Suppressor macrophage treated with lipopolysaccharide for 4 hours (primary cell): ENCODE measurements around the gene NCKAP5.

Experiments
- DNase-seq: peaks from one replicate; pipeline ENCODE4 v3.0.0-alpha.2; 2020

NCKAP5 gene

GRCh38 chr2:133456971-133457370 is 111.3 kb downstream of the NCKAP5 start:
- DNase-seq: no peak

DNA sequence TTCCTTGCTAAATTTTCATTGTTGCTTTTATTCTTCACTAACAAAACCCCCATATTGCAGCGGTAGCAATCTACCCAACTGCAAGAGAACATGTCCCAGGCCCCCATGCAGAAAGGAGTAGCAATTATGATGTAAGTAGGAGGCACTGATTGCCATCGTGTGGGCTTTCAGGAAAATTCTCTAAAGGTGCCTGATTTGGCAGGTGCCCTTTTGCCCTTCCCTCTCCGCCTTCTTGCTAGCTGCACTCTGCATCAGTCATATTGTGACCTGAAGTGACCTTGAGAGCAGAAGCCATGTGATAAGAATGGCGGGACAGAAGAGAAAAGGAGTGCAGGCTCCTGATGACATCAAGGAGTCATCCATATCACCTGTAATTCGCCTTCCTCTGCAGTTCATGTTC is 112.1 kb downstream of the NCKAP5 start:
- no peak for DNase-seq

GRCh38 chr2:133453032-133453431 is 115.2 kb downstream of the NCKAP5 start:
- no peak for DNase-seq

DNA sequence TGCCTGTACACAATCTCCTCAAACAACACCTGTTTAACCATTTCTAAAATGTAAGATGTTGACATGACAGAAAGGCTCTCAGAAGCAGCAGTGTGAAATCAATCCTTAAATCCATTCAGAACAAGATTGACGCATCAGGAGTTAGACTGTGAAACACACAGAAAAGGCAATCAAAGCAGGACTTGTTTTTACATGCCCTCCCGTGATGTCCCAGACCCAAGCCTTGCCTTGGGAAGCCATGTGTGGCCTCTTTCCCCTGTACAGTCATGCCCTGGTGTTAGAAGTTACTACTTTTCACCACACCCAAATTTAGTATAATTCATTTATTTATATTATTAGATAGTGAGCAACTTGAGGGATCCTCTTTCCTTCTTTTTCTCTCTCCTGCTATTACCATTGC is 115.7 kb downstream of the NCKAP5 start:
- no peak for DNase-seq

- no peak for DNase-seq
Measured at GRCh38 chr2:133452146-133452545, 116.1 kb downstream of the NCKAP5 start.

DNA sequence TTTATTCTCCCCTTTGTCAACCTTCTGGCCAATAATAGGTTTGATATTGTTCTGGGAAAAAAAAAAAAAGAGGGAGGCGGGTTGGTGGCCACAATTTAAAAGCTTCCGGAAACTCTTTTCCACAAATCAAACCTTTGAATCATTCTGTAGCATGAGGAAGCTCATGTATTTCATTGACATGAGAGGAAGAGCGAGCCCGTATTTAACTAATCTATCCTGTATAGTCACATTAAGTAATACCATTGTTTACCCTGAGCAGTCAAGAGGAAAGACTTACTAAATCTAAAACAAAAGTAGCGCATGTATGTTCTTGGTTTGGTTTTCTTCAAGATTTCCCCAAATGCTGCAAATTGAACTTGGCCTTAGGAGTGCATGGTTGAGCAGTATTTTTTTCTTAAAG is 120.1 kb downstream of the NCKAP5 start:
- DNase-seq: no peak

DNA sequence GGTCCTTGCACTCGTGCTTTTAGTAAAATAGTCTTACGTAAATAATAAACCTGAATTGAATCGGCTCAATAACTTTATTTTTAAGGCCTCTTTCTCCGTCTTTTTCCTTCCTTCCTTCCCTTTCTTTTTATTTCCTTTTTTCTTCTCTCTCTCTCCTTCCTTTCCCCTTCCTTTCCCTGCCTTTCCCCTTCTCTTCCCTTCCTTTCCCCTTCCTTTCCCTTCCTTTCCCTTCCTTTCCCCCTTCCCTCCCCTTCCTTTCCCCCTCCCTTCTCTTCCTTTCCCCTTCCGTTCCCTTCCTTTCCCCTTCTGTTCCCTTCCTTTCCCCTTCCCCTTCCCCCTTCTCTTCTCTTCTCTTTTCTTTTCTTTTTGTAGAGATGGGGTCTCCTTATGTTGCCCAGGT is 121.0 kb downstream of the NCKAP5 start:
- DNase-seq: no peak

DNA sequence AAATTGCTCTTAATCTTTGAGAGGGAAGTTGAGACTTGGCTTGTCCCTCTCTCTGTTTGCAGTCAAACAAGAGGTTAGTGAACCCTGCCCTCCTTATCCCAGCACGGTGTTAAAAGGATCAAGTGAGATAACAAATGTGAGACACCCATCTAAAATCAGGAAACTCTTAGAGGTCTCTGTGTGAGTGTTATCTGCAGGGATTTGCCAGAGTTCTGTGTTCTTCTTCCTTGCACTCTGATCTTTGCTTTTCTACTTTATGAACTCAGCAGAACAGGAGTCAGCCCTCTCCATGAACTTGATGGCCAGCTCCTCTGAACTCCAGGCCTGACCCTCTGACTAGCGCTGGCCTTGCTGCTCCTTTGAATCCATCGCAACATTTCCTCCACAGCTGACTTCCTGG is 123.8 kb downstream of the NCKAP5 start:
- DNase-seq: no peak

GRCh38 chr2:133442393-133442792 is 125.9 kb downstream of the NCKAP5 start:
- DNase-seq: no peak

DNA sequence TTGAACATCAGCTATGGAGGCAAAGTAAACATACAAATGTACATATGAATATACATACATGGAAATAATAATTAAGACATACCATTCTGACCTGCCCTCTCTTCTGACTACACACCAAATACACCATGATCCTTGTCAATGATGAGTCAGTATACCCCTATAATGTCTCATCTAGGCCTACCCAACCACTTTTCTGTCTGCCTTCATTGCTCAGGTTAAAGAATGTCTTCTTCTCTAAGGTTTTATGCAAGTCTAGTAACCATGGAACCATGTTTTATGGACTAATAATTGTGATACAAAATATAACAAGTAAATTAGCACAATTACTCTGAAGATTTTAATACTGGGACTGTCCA is 128.7 kb downstream of the NCKAP5 start:
- no peak for DNase-seq

- DNase-seq: no peak
Measured at GRCh38 chr2:133438848-133439564, 129.3 kb downstream of the NCKAP5 start.

DNA sequence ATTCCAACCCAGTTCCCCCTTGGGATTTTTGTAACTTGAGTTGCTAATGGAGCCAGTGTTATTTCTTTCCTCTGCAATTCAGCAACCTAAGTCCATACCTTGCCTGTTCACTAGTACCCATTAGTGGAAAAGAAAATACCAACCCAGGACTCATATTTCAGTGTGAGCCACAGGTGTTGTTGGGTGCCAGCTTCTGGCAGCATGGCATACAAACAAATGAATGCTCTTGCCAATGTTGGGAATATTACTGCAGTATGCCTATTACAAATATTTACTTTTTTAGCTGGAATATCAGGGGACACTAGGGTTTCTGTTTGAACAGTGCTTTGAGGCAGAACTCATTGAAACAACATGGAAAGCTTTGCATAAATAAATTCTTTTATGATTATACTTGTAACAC is 130.2 kb downstream of the NCKAP5 start:
- DNase-seq: no peak

GRCh38 chr2:133437492-133437891 is 130.8 kb downstream of the NCKAP5 start:
- no peak for DNase-seq

GRCh38 chr2:133434959-133435668 is 133.1 kb downstream of the NCKAP5 start:
- no peak for DNase-seq

- no peak for DNase-seq
Measured at GRCh38 chr2:133433455-133434451, 134.5 kb downstream of the NCKAP5 start.

GRCh38 chr2:133432778-133433177 is 135.5 kb downstream of the NCKAP5 start:
- DNase-seq: no peak

GRCh38 chr2:133431289-133431688 is 137.0 kb downstream of the NCKAP5 start:
- DNase-seq: no peak

DNA sequence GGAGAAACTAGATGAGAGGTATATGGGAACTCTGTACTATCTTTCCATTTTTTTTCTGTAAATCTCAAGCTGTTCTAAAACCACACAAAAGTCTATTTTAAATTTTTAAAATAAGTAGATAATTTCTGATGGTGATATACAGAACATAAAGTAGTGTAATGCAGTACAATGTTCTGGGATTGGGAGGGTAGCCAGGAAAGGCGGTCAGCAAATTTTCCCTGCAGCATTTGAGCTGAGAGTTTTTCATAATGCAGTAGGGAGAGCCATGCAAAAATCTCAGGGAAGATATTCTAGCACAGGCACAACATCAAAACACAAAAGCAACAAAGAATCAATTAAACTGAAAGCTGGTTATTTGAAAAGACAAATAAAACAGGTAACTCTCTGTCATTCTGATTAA is 141.5 kb downstream of the NCKAP5 start:
- no peak for DNase-seq

DNA sequence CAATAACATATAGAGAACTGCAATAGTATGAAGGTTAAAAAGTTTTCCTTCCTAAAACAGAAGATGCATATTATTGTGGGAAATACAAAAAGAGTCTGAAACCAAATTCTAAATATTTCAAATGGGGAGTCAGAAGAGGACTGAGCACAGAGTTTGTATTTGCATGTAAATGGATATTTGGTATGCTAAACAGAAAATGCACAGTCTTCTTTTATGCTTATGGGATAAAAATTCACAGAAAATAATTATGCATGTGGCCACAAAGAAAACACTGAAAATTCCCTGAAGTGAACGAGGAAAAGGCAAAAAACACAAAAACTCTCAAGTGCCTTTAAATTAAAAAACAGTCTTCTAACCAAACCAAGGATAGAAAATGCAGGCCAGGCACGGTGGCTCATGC is 142.7 kb downstream of the NCKAP5 start:
- DNase-seq: no peak

- DNase-seq: no peak
Measured at GRCh38 chr2:133424876-133425275, 143.4 kb downstream of the NCKAP5 start.

GRCh38 chr2:133422931-133423351 is 145.3 kb downstream of the NCKAP5 start:
- DNase-seq: no peak

- DNase-seq: no peak
Measured at GRCh38 chr2:133421516-133422324, 146.5 kb downstream of the NCKAP5 start.

DNA sequence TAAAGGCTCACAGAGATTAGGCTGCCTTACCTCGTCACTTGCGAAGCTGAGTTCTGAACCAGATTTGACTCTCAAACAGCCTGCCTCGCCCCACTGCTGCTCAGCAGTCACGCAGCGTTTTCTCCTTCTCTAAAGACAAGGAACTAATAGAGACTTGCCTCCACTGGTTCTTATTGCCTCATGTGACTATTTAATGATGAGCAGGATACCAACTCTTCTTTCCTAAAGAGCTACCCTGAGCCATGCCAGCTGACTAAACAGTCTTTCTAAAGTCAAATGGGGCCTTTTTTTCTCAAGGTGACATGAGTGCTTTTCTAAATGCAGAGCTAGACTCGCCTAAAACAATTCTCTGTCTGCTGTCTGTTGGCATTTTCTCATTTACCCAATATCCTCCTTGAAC is 147.5 kb downstream of the NCKAP5 start:
- DNase-seq: no peak
